ENCODE measurements around the gene ADM5. TPM values are rescaled to one million over a fixed set of nuclear protein-coding genes. Genes with fewer than 3 reads are reported as not detected.

The ADM5 gene
- polyA plus RNA-seq, 2 of the 4 experiments (the other 2 are of a cell fraction), result 2.0 to 4.3 TPM

DNA sequence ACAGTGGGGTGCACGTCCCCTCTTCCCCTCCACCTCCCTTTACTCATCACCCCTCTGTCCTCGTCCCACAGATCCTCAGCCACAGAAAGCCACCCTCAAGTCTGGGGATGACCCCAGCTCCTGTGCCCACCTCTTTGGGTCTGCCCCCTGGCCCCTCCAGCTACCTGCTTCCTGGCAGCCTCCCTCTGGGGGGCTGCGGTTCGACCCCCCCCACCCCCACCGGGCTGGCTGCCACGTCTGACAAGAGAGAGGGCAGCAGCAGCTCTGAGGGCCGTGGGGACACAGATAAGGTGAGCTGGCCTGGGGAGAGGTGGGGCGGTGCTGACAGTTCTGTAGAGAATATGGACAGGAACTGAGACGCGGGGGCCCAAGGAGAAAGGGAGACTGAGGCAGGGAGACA, 34.8 kb upstream of the ADM5 start:
- DNase-seq (ENCODE audit: low read depth in 1 of 2, low spot score in 1 of 2) (no peak), ATAC-seq (no peak), FAIRE-seq (no peak)
- no peak overlapping the region for H3K4me2 ChIP-seq
- no peaks in the 10 kb centered on the region for H3K4me1 ChIP-seq
- CTCF ChIA-PET, result interaction anchor here (1.6 to 21.2 kb wide), 3 partner anchors 10 to 29 kb away, joined by 4 to 326 read pairs (median 117); partner anchors contain the start of genes PRMT1, RRAS and SCAF1
- no peak overlapping the region for H3K4me3 ChIP-seq
- no peaks in the 10 kb centered on the region for H3K9me3 ChIP-seq
- H3K27ac ChIP-seq, result no peak overlapping the region
- 93% methylated on average over 8 of the region's 10 CpGs for WGBS (ENCODE audit: missing lambda C conversion rate)
- TF ChIP-seq, protein P1, sequence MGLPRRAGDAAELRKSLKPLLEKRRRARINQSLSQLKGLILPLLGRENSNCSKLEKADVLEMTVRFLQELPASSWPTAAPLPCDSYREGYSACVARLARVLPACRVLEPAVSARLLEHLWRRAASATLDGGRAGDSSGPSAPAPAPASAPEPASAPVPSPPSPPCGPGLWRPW (IDR thresholded peaks at IDR 0.05), result no peak
- TF ChIP-seq RARB (CRISPR knock-in tag; IDR thresholded peaks at IDR 0.05), result no peak
- TF ChIP-seq, protein P2, sequence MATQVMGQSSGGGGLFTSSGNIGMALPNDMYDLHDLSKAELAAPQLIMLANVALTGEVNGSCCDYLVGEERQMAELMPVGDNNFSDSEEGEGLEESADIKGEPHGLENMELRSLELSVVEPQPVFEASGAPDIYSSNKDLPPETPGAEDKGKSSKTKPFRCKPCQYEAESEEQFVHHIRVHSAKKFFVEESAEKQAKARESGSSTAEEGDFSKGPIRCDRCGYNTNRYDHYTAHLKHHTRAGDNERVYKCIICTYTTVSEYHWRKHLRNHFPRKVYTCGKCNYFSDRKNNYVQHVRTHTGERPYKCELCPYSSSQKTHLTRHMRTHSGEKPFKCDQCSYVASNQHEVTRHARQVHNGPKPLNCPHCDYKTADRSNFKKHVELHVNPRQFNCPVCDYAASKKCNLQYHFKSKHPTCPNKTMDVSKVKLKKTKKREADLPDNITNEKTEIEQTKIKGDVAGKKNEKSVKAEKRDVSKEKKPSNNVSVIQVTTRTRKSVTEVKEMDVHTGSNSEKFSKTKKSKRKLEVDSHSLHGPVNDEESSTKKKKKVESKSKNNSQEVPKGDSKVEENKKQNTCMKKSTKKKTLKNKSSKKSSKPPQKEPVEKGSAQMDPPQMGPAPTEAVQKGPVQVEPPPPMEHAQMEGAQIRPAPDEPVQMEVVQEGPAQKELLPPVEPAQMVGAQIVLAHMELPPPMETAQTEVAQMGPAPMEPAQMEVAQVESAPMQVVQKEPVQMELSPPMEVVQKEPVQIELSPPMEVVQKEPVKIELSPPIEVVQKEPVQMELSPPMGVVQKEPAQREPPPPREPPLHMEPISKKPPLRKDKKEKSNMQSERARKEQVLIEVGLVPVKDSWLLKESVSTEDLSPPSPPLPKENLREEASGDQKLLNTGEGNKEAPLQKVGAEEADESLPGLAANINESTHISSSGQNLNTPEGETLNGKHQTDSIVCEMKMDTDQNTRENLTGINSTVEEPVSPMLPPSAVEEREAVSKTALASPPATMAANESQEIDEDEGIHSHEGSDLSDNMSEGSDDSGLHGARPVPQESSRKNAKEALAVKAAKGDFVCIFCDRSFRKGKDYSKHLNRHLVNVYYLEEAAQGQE (IDR thresholded peaks at IDR 0.05), result no peak
- no peak for TF ChIP-seq POLR2AphosphoS2 (conservative IDR thresholded peaks at IDR 0.05; ENCODE audit: low read length)
- TF ChIP-seq HOXB13 (CRISPR knock-in tag; IDR thresholded peaks at IDR 0.05; ENCODE audit: low read depth), result no peak
- TF ChIP-seq RFX5 (IDR thresholded peaks at IDR 0.05), result no peak
- TF ChIP-seq POLR2A (IDR thresholded peaks at IDR 0.05; ENCODE audit: low read length), result no peak
- no peak for TF ChIP-seq NFE2L2 (conservative IDR thresholded peaks at IDR 0.05; ENCODE audit: low read length)
- no peak for TF ChIP-seq RAD21 (conservative IDR thresholded peaks at IDR 0.05 in 1 of 2, IDR thresholded peaks at IDR 0.05 in 1 of 2)
- TF ChIP-seq HEYL (CRISPR knock-in tag; IDR thresholded peaks at IDR 0.05), result no peak
- no peak for TF ChIP-seq BHLHE40 (IDR thresholded peaks at IDR 0.05; ENCODE audit: low read depth, low read length)
- TF ChIP-seq, protein P3, sequence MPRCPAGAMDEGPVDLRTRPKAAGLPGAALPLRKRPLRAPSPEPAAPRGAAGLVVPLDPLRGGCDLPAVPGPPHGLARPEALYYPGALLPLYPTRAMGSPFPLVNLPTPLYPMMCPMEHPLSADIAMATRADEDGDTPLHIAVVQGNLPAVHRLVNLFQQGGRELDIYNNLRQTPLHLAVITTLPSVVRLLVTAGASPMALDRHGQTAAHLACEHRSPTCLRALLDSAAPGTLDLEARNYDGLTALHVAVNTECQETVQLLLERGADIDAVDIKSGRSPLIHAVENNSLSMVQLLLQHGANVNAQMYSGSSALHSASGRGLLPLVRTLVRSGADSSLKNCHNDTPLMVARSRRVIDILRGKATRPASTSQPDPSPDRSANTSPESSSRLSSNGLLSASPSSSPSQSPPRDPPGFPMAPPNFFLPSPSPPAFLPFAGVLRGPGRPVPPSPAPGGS (IDR thresholded peaks at IDR 0.05), result no peak
- TF ChIP-seq HDAC2 (IDR thresholded peaks at IDR 0.05), result no peak
- no peak for TF ChIP-seq ESRRA (IDR thresholded peaks at IDR 0.05; ENCODE audit: borderline replicate concordance, low read length)
- no peak for TF ChIP-seq SREBF2 (IDR thresholded peaks at IDR 0.05)
- no peak for TF ChIP-seq CBX2 (IDR thresholded peaks at IDR 0.05; ENCODE audit: borderline replicate concordance, low read depth)
- POLR2A ChIA-PET, result interaction anchor here (2.5 to 2.6 kb wide), 2 partner anchors 12 to 14 kb away, joined by 13 to 14 read pairs; partner anchors contain the start of genes RRAS and SCAF1

DNA sequence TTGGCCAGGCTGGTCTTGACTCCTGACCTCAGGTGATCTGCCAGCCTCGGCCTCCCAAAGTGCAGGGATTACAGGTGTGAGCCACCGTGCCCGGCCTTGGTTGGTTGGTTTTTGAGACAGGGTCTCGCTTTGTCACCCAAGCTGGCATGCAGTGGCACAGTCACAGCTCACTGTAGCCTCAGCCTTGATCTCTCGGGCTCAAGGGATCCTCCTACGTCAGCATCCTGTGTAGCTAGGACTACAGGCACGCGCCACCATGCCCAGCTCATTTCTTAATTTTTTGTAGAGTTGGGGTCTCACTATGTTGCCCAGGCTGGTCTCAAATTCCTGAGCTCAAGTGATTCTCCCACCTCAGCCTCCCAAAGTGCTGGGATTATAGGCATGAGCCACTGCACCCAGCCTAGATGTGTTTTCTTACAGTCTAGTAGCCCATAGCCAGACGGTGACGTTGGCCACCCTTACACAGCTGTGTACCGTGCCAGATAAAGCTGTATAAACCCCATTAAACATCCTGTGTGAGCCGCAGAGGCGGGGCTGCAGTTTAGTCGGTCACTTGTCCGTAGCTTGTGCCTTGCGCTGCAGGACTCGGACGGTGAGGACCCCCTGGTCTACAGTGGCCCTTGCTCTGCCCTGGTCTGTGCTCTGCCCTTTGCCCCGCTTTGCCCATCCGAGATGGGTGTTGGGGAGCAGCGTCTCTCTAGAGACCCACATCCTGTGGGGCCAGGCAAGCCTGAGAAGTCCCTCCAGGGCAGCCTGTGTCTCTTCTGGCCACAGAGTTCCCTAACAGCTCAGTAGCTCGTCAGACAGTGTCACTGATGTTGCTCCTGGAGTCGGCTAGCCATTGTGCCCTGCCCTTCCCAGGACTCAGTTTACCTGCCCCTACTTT, 33.6 kb upstream of the ADM5 start:
- 0 out of 3 replicates have a peak, but pooled peaks cover 3% of the 10 kb centered on the region for H3K9me3 ChIP-seq
- ATAC-seq (no peak), FAIRE-seq (no peak), DNase-seq (ENCODE audit: low read depth in 1 of 2, low spot score in 1 of 2) (no peak)
- H3K27ac ChIP-seq, result no peak overlapping the region
- WGBS (ENCODE audit: missing lambda C conversion rate), result 92% methylated on average over 23 of the region's 23 CpGs
- H3K4me2 ChIP-seq, result no peak overlapping the region
- CTCF ChIA-PET, result interaction anchor here (0.5 to 21.2 kb wide), 7 partner anchors 11 to 289 kb away, joined by 3 to 326 read pairs (median 4); partner anchors contain the start of genes PRMT1, RRAS and SCAF1
- no peak overlapping the region for H3K4me3 ChIP-seq
- no peaks in the 10 kb centered on the region for H3K4me1 ChIP-seq
- TF ChIP-seq ESRRA (IDR thresholded peaks at IDR 0.05; ENCODE audit: borderline replicate concordance, low read length) (no peak), ZC3H11A (IDR thresholded peaks at IDR 0.05) (no peak)
- POLR2A ChIA-PET, result interaction anchor here (1.0 to 2.6 kb wide), 4 partner anchors 8 to 21 kb away, joined by 3 to 14 read pairs (median 9); partner anchors contain the start of genes RRAS and SCAF1
